Astrocyte of the spinal cord (primary cell): ENCODE results near the gene DVL3.

Experiments used
- DNase-seq: peaks from one replicate; pipeline ENCODE4 v3.0.0; 2011; ENCODE audit warnings: low read depth, low spot score
- H3K4me3 ChIP-seq: 2 replicates; pipeline ENCODE4 v1.5.1; 2011; ENCODE audit warnings: low read depth, mild to moderate bottlenecking, low read length, moderate library complexity
- in situ Hi-C: cut with HindIII; loops from 2 replicates; pipeline ENCODE4 v1.10.0; 2017; ENCODE audit warnings: low sequenced_read_pairs
- TF ChIP-seq, protein P1 (sequence below): IDR thresholded peaks from 2 replicates; pipeline ENCODE4 v1.5.1; 2012; ENCODE audit warnings: low read depth, mild to moderate bottlenecking, low read length, inconsistent platforms

Gene DVL3

DNA sequence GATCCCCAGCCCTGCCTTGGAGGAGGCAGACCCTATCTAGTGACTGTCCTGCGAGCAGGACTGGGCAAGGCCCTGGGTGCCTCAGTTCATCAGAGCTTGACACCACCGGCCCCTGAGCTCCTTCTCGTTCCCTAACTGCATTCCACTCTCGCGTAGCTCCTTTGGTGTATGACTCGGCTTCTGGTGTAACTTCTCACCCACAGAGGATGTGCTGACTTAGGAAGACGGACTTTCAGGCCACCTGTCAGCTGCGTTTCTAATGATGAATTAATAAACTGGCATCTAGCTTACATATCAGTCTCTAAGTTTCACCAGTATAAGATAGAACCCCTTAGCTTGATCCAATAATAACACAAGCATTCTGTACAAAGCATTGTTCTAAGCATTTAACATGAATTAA, 48.3 kb downstream of the DVL3 start:
- in situ Hi-C loops: no loop called here
- no peak overlapping the region for H3K4me3 ChIP-seq
- DNase-seq: no peak
- TF ChIP-seq, protein P1, sequence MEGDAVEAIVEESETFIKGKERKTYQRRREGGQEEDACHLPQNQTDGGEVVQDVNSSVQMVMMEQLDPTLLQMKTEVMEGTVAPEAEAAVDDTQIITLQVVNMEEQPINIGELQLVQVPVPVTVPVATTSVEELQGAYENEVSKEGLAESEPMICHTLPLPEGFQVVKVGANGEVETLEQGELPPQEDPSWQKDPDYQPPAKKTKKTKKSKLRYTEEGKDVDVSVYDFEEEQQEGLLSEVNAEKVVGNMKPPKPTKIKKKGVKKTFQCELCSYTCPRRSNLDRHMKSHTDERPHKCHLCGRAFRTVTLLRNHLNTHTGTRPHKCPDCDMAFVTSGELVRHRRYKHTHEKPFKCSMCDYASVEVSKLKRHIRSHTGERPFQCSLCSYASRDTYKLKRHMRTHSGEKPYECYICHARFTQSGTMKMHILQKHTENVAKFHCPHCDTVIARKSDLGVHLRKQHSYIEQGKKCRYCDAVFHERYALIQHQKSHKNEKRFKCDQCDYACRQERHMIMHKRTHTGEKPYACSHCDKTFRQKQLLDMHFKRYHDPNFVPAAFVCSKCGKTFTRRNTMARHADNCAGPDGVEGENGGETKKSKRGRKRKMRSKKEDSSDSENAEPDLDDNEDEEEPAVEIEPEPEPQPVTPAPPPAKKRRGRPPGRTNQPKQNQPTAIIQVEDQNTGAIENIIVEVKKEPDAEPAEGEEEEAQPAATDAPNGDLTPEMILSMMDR: no peak

- in situ Hi-C loops: no loop called here
- H3K4me3 ChIP-seq: no peak overlapping the region
- TF ChIP-seq, protein P1: no peak
- no peak for DNase-seq
These were observed 54.2 kb downstream of the DVL3 start for GRCh38 chr3:184209146-184209923.

GRCh38 chr3:184211297-184211696, 56.1 kb downstream of the DVL3 start:
- no peak overlapping the region for H3K4me3 ChIP-seq
- DNase-seq: no peak
- TF ChIP-seq, protein P1: no peak
- in situ Hi-C loops: no loop called here

- no peak overlapping the region for H3K4me3 ChIP-seq
- DNase-seq: no peak
- in situ Hi-C loops: no loop called here
- TF ChIP-seq, protein P1: no peak
These were observed 56.5 kb downstream of the DVL3 start for GRCh38 chr3:184211718-184212117.

- TF ChIP-seq, protein P1: no peak
- in situ Hi-C loops: no loop called here
- no peak for DNase-seq
- no peak overlapping the region for H3K4me3 ChIP-seq
These were observed 63.6 kb downstream of the DVL3 start for GRCh38 chr3:184218814-184219213.

DNA sequence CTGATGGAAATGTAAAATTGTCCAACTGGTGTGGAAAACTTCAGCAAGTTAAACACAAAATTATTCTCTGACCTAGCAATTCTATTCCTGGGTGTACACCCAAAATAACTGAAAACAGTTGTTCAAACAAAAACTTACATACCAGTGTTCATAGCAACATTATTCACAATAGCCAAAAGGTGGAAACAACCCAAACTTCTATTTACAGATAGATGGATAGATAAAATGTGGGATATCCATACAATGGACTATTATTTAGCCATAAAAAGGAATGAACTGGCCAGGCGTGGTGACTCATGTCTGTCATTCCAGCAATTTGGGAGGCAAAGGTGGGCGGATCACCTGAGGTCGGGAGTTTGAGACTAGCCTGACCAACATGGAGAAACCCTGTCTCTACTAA, 67.3 kb downstream of the DVL3 start:
- TF ChIP-seq, protein P1: no peak
- no peak overlapping the region for H3K4me3 ChIP-seq
- in situ Hi-C loops: no loop called here
- no peak for DNase-seq
